HFFc6 (cell line): ENCODE measurements around the gene PALLD. TPM values are rescaled to one million over a fixed set of nuclear protein-coding genes. Genes with fewer than 3 reads are reported as not detected.

Experiments used
- DNase-seq: peaks from one replicate; pipeline ENCODE4 v3.0.0-alpha.2; 2018
- H3K27ac Mint-ChIP-seq: 2 replicates; pipeline ENCODE4 v1.8.0; 2020; ENCODE audit warnings: mild to moderate bottlenecking, mixed read lengths
- H3K27me3 Mint-ChIP-seq: 2 replicates; pipeline ENCODE4 v1.8.0; 2021; ENCODE audit warnings: mild to moderate bottlenecking, moderate library complexity, mixed read lengths; ENCODE audit not compliant: insufficient read depth
- H3K36me3 Mint-ChIP-seq: 2 replicates; pipeline ENCODE4 v1.8.0; 2021; ENCODE audit warnings: low read depth, mixed read lengths
- H3K4me1 Mint-ChIP-seq: 2 replicates; pipeline ENCODE4 v1.8.0; 2020; ENCODE audit warnings: low read depth, mixed read lengths
- H3K4me3 Mint-ChIP-seq: 2 replicates; pipeline ENCODE4 v1.8.0; 2020; ENCODE audit warnings: mild to moderate bottlenecking, moderate library complexity, mixed read lengths
- H3K9me3 Mint-ChIP-seq: 2 replicates; pipeline ENCODE4 v1.8.0; 2020; ENCODE audit warnings: mild to moderate bottlenecking, mixed read lengths
- total RNA-seq, 6 experiments: library from RNA; stranded (reverse); fragmentation: NEBNext Ultra II Directional; extraction: Animal tissue kit (Norgen Biotek cat#: 25700); gene quantifications; 2 replicates in 1 of 6; 3 replicates in 5 of 6; pipeline ENCODE4 v1.2.3, GENCODE V29; 2021
- TF ChIP-seq, protein P1 (sequence below): fragments of 200-600 bp; sonication (generic); IDR thresholded peaks from 2 replicates; pipeline ENCODE4 v1.5.0; 2021; ENCODE audit warnings: antibody characterized with exemption, mild to moderate bottlenecking

PALLD gene
- total RNA-seq, 6 experiments from 2014 or later = 72.6 to 163 (median 149) TPM

DNA sequence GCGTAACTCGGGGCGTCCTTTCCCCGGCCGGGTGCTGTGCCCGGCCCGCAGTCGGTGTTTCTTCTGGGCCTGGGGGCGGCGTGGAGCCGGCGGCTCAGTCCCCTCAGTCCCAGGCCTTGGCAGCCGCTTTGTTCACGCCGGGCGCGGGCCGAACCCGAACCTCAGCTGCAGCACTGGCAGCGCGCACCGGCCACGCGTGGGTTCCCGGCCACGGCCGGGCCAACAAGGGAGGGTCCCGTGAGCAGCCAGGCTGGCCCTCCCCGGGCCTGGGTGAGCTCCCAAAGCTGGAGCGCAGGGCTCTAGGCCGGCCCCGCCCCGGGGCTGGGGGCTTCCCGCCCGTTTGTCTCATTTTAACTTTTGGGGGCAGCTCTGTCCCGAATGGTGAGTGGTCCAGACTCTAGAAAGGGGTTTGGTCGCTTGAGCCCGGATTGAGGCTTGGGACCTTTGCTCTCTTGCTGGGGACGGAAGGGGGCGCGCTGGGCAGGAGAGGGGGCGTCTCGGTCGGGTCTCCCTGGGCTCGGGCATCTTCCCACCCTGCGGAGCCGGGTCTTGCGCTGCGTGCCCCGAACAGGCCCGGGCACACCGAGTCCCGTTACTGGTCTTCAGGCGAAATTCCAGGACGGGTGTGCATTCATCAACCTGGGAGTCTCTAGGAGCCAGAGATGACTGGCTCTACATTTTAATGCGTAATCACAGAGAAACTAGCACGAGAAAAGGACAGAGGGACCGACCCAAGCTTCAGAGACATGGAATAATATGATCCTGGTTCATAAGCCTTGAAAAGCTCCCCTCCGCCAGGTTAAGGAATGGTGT lies 336.1 kb downstream of the PALLD start:
- Mint-ChIP-seq H3K9me3 (no peaks in the 10 kb centered on the region), H3K27ac (peak overlapping the region; percentile 94), H3K36me3 (peaks cover 36% of the 10 kb centered on the region), H3K4me3 (peak overlapping the region; percentile 99), H3K27me3 (peaks cover 8% of the 10 kb centered on the region), H3K4me1 (peaks cover 55% of the 10 kb centered on the region)
- peak; percentile 33 for DNase-seq
- TF ChIP-seq, protein P1, sequence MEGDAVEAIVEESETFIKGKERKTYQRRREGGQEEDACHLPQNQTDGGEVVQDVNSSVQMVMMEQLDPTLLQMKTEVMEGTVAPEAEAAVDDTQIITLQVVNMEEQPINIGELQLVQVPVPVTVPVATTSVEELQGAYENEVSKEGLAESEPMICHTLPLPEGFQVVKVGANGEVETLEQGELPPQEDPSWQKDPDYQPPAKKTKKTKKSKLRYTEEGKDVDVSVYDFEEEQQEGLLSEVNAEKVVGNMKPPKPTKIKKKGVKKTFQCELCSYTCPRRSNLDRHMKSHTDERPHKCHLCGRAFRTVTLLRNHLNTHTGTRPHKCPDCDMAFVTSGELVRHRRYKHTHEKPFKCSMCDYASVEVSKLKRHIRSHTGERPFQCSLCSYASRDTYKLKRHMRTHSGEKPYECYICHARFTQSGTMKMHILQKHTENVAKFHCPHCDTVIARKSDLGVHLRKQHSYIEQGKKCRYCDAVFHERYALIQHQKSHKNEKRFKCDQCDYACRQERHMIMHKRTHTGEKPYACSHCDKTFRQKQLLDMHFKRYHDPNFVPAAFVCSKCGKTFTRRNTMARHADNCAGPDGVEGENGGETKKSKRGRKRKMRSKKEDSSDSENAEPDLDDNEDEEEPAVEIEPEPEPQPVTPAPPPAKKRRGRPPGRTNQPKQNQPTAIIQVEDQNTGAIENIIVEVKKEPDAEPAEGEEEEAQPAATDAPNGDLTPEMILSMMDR = peak; percentile 54; the same call in 1 of the 2 replicates

DNA sequence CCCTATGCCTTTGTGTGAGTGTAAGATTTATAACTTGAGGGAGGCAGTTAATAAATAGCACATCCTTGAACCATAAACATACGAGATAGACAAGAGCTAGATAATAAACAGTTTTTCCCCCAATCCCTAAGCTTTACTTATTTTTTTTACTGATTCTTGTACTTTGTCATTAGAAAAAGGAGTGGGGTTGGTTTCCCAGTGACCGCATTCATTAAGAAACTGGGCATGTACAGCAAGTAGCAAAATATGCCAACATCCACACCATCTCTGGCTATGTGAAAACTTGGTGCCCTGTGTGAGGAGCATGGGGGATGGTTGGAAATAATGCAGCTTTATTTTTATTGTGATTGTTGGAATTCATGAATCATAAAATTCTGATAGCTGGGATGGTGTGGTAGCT lies 337.0 kb downstream of the PALLD start:
- Mint-ChIP-seq H3K36me3 (peaks cover 44% of the 10 kb centered on the region), H3K27me3 (peaks cover 8% of the 10 kb centered on the region), H3K4me1 (peaks cover 62% of the 10 kb centered on the region), H3K4me3 (peak overlapping the region; percentile 99), H3K27ac (no peak overlapping the region), H3K9me3 (no peaks in the 10 kb centered on the region)
- TF ChIP-seq, protein P1 = no peak
- DNase-seq = no peak

DNA sequence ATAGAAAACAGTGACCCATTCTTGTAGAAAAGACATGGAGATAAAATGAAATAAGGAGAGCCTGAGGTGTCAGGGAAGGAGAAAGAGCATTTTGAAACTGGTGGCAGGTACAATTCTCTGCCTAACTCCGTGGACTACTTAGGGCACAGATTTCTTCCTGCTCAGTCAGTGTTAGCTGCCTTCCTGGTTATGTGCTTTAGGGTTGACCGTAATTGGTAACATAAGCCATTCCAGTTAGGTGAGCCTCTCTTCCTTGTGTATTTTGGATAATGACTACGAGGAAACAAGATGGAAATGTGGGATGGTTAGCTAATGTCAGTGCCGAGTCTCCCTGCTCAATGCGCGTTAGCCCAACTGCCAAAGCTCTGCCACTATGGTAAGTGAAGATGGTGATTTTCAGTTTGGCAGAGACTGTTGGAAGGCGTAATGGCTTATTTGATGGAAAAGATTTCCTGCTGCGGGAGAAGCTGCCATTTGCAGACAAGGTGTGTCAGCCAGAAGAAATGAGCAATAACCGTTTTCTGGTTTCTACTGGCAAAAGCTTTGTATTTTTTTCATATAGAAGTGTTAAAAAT lies 339.1 kb downstream of the PALLD start:
- peaks cover 8% of the 10 kb centered on the region for H3K27me3 Mint-ChIP-seq
- peaks cover 52% of the 10 kb centered on the region for H3K36me3 Mint-ChIP-seq
- TF ChIP-seq, protein P1 = no peak
- no peak for DNase-seq
- no peaks in the 10 kb centered on the region for H3K9me3 Mint-ChIP-seq
- peaks cover 73% of the 10 kb centered on the region for H3K4me1 Mint-ChIP-seq
- H3K27ac Mint-ChIP-seq = no peak overlapping the region
- H3K4me3 Mint-ChIP-seq = no peak overlapping the region

DNA sequence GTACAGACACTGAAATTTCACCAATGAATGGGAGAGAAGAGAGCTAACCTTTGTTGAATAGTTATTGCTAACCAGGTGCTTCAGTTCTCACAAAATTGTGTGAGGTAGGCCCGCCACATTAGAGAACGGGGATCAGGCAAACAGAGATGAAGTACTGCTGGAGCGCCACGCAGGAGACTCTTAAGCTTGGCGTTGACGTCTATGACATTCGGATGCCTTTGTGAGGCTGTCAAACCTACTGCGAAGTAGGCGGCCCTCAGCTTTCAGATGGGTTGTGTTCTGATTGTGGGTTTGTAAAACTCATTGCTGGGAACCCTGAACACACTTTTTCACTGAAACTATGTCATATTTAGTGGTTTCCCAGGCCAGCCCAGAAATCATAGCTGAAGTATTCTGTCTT lies 339.6 kb downstream of the PALLD start:
- peaks cover 52% of the 10 kb centered on the region for H3K36me3 Mint-ChIP-seq
- no peak overlapping the region for H3K27ac Mint-ChIP-seq
- TF ChIP-seq, protein P1 = no peak
- H3K4me1 Mint-ChIP-seq = peaks cover 73% of the 10 kb centered on the region
- H3K9me3 Mint-ChIP-seq = no peaks in the 10 kb centered on the region
- peaks cover 8% of the 10 kb centered on the region for H3K27me3 Mint-ChIP-seq
- no peak for DNase-seq
- no peak overlapping the region for H3K4me3 Mint-ChIP-seq

DNA sequence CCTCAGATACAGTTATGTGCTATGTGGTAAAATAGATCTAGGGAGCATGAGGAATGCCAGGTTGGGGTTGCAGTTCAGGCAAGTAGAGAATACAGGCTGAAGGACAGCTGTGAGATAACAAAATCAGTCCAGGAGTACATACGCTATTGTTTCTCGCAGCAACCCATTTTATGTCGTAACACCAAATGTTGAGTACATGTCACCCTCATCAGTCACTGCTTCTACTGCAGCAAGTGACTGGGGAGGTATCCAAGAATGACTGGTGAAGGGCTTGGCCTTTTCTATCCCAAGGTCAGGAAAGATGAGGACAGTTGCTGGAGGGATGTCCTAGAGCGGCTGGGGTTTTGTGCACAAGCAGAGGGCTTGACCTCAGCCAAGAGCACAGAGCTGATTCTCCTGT lies 341.1 kb downstream of the PALLD start:
- peaks cover 84% of the 10 kb centered on the region for H3K4me1 Mint-ChIP-seq
- H3K4me3 Mint-ChIP-seq = no peak overlapping the region
- peak overlapping the region; percentile 25; the same call in 1 of the 2 replicates for H3K27ac Mint-ChIP-seq
- peaks cover 2% of the 10 kb centered on the region for H3K27me3 Mint-ChIP-seq
- no peaks in the 10 kb centered on the region for H3K9me3 Mint-ChIP-seq
- TF ChIP-seq, protein P1 = no peak
- no peak for DNase-seq
- peaks cover 60% of the 10 kb centered on the region for H3K36me3 Mint-ChIP-seq
